GM10266 (cell line): Measurements from ENCODE around the gene AIRE.
"Not testable (repeated sequence)": the region's sequence is repeated elsewhere in the genome, so short reads cannot be mapped to it uniquely, and the experiment has no call there.

Experiments
- DNase-seq: peaks from one replicate; pipeline ENCODE4 v3.0.0; 2012; ENCODE audit errors: extremely low spot score
- CTCF ChIP-seq: IDR thresholded peaks from 2 replicates; pipeline ENCODE4 v1.5.1; 2012; ENCODE audit warnings: mild to moderate bottlenecking, low read depth; ENCODE audit not compliant: control insufficient read depth, insufficient read depth; ENCODE audit errors: missing control alignments

AIRE gene

DNA sequence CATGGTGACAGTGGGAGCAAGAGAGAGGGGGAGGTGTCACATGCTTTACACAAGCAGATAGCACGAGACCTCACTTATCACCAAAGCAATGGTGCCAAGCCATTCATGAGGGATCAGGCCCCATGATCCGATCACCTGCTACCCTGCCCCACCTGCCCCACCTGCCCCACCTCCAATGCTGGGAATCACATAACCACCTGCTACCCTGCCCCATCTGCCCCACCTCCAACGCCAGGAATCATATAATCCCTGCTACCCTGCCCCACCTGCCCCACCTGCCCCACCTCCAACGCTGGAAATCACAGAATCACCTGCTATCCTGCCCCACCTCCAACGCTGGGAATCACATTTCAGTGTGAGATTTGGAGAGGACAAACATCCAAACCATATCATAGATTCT is 10.6 kb upstream of the AIRE start:
- no peak for TF ChIP-seq CTCF
- no peak for DNase-seq

- TF ChIP-seq CTCF: no peak
- DNase-seq: no peak
Observed at GRCh38 chr21:44279354-44280260, 6.1 kb upstream of the AIRE start.

- DNase-seq: no peak
- no peak for TF ChIP-seq CTCF
Observed at GRCh38 chr21:44281801-44282200, 3.9 kb upstream of the AIRE start.

- no peak for DNase-seq
Observed at GRCh38 chr21:44282370-44282769, 3.3 kb upstream of the AIRE start.

DNA sequence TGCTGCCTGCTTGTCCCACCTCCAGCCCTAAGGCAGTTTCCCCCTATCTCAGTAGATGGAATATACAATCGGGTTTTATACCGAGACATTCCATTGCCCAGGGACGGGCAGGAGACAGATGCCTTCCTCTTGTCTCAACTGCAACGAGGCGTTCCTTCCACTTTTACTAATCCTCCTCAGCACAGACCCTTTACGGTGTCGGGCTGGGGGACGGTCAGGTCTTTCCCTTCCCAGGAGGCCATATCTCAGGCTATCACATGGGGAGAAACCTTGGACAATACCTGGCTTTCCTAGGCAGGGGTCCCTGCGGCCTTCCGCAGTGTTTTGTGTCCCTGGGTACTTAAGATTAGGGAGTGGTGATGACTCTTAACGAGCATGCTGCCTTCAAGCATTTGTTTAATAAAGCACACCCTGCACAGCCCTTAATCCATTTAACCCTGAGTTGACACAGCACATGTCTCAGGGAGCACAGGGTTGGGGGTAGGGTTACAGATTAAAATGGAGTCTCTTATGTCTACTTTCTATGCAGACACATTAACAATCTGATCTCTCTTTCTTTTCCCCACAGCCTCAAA is 2.4 kb upstream of the AIRE start:
- not testable (repeated sequence) for DNase-seq

More at GRCh38 chr21:44282370-44282769, 3.3 kb upstream of the AIRE start:
- TF ChIP-seq CTCF: no peak

GRCh38 chr21:44283948-44284347 is 1.7 kb upstream of the AIRE start:
- DNase-seq: no peak
- no peak for TF ChIP-seq CTCF

DNA sequence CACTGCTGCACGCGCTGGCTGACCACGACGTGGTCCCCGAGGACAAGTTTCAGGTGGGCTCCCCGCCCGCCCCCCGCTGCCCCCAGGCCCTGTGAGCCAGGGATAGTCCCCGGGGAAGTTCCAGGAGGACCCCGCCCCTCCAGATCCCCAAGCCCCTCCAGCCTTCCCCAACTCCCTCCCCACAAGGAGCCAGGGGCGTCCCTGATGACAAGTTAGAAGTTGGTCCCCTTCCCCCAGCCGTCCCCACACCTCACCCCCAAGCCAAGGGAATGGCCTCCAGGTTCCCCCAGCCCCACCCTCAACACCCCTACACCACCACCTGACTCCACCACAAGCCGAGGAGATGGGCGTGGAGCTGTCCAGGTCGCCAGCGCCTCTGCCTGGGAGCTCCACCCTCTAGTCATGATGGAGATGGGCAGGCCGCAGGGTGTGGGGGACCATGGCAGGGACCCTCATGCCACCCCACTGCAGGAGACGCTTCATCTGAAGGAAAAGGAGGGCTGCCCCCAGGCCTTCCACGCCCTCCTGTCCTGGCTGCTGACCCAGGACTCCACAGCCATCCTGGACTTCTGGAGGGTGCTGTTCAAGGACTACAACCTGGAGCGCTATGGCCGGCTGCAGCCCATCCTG is 525 bp downstream of the AIRE start:
- TF ChIP-seq CTCF: no peak
- no peak for DNase-seq
